AG08395 (cell line): ENCODE results near the gene AVPR1B.

Source experiments
- DNase-seq: peaks from one replicate; pipeline ENCODE4 v3.0.0; 2012; ENCODE audit warnings: mixed read lengths, low spot score

Gene AVPR1B, protein sequence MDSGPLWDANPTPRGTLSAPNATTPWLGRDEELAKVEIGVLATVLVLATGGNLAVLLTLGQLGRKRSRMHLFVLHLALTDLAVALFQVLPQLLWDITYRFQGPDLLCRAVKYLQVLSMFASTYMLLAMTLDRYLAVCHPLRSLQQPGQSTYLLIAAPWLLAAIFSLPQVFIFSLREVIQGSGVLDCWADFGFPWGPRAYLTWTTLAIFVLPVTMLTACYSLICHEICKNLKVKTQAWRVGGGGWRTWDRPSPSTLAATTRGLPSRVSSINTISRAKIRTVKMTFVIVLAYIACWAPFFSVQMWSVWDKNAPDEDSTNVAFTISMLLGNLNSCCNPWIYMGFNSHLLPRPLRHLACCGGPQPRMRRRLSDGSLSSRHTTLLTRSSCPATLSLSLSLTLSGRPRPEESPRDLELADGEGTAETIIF

DNA sequence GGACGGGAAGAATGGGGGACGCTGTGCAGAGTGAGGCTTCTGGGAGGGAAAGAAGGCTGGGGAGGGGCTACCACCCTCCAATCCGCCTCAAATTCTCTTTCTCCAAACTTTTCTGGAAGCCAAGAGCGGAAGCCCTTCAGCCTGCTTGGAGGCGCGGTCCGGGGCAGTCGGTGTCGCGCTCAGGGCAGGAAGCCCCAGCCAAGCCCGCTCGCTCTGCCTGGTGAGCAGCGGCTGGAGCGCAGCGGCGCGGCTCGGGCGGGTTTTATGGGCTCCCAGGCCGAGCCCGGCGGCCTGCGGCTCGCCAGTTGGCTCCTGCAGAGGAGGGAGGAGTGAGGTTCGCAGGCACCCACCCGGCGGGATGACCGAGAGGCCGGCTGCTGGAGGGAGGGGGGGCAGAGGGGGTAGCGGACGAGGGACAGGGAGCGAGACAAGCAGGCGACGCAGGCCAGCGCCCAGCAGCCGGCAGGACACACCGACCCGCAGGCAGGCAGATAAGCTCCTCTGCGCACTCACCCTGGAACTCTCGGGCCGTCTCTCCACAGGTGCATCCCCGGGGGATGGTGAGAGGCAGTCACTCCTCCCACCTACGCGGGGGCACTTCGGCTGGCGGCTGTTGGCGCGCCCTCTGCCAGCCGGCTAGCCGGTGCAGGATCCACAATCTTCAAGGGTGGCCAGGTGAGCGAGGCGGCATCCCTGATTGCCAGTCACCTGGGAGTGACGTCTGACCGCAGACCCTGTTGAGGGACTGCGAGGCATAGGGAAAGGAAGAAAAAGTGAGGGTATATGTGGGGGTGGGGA lies at the start of gene AVPR1B:
Gene AVPR1B, minus strand, starts transcription at position 238 of the 798 bp plus-strand sequence. CDS start 498 bp downstream, outside the sequence.
- peak; percentile 67 for DNase-seq

DNA sequence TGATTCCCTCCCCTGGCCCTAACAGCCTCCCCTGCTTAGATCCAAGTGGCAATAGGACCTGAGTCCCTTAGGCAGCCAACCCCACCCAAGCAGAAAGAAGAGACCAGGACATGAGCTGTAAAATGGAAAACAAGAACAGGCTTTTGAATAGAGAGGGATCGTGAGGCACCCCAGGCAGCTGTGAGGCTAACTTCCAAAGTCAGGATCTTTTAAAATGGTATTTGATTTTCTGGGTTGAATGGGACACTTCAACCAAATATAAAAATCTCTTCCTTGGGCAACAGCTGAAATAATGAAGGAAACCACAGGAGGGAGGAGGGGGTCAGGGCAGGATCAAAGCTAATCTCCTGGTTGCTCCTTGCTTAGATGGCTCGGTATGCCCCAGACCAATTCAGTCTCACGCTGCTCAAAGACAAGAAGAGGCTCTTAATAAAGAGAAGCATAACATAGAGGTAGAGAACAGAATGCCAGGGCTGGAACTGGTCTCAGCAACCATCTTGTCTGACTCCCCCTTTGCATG lies 28.6 kb upstream of the AVPR1B start:
- DNase-seq = no peak

DNA sequence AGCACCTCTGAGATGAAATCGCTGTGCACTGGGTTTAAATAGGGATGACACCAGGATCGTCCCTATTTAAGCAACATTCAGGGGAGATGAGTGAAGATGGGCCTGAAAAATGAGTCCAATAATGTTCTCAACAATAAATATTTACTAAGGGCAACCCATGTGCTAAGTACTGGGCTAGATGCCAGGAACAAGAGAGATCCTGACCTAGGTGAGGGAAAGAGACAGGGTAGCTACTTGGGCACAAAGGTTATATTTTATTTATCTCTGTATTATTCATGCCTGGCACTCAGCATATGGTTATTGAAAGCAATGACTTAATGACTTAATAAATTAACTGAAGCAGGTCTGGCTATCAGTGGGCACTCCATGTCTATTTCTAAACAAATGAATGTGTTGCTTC lies 27.4 kb upstream of the AVPR1B start:
- no peak for DNase-seq

DNA sequence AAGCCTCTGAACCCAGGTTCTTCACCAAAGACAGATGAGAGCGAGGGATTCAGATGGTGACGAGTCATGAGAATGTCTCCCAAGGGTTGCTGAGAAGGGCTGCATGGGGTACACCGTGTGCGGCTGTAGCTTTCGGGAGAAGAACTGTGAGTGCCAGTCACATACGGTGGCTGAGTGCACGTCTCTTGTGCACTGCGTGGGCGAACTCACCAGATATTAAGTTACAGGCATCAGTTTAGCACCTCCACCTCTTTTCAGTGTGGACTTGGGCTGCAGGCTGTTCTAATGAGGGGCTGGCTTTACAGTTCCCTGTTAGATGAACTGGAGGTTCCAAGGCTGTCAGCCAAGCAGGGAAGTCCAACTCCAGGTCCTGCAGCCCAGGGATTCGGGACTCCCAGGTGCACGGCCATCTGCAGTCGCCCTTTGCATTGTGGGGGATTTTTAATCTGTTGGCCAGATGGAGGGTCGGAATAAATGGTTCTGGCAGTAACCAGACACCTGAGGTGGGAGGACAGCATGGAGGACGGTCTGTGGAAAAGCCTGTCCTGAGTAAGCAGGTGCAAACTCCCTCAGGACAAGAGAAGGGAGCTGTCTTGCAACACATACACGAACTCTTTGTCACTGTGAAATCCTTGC lies 26.5 kb upstream of the AVPR1B start:
- DNase-seq = no peak

GRCh38 chr1:206142770-206143169 lies 25.6 kb upstream of the AVPR1B start:
- DNase-seq = no peak

DNA sequence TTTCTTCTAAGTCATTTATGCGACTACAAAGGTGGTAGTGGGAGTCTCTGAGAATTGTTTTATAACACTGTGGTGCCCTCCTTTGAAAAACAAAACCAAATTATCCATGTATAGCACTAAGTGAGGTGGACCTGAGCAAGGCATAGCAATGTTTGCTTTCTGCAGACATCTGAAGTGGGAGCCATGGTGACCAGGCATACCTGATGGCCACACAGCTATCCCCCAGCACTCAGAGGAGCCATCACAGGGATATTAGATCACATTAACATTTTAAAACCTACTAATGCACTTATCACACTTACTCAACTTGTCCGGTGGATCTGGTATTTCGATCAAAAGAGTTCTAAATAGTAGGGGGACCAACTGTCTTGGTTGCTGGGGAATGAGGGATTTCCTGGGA lies 24.8 kb upstream of the AVPR1B start:
- no peak for DNase-seq

DNA sequence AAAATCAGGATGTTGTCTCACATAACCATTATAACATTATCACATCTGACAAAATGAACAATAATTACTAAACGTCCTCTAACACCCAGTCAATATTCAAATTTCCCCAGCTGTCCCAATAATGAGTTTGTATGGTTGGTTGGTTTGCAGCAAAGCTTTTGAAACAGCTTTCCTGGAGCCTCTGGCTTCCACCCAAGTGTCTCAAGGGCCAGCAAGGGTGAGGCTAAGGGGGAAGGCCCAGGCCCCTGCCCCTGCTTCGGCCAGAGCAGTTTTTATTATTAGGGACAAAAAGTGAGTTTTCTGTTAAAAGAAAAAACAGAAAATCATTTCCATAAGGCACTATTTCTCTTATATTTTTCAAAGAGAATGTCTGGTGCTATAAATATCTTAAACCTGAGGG lies 19.1 kb upstream of the AVPR1B start:
- no peak for DNase-seq

- no peak for DNase-seq
Observed at GRCh38 chr1:206135248-206135647, 18.1 kb upstream of the AVPR1B start.

DNA sequence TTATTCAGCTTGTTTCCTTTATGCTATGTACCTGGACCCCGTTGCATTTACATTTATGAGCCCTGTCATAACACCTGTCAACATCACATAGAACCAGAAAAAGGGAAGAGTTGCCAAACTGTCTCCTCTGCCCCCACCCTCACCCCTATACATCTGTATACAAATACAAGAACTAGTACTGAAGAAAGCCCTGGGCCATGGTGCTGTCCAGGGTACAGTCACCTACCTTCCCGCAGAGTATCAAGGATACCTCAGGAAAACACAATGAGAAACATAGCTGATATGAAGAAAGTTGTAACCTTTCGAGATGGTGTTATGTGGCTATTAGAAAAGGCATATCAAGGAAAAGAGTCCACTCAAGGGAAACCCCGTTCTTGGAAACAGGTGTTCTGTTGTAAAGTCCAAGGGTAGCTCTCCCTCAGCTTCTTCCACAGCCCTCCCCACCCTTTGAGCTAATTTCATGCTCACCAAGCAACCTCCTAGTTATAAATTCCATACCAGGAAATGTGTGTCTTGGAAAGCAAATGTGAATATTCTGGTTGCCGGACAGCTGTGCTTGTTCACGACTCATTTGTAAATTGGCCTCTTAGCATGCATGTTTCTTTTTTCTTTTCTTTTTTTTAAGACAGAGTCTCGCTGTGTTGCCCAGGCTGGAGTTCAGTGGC lies 16.7 kb upstream of the AVPR1B start:
- no peak for DNase-seq

- DNase-seq = no peak
Observed at GRCh38 chr1:206131037-206131436, 13.8 kb upstream of the AVPR1B start.

DNA sequence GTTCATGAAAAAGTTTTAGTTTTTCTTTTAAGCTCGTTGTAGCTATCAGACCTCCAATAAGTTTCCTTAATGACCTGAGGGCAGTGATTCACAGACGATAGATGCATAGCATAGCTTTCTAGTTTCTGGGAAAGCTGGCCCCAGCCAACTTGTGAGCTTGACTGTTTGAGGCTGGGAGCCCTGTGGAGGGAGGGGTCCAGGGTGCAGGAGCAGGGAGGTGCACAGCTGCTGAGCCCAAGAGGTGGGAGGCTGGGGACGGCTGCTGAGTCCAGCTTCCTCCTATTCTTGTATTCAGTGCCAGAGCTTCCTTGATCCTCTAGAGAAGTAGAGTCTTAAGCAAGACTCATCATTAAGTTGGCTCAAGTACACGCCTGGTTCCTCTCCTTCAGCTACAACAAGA lies 11.0 kb upstream of the AVPR1B start:
- DNase-seq = no peak

GRCh38 chr1:206127336-206127735 lies 10.1 kb upstream of the AVPR1B start:
- DNase-seq = no peak

GRCh38 chr1:206125346-206125745 lies 8.2 kb upstream of the AVPR1B start:
- DNase-seq = no peak

GRCh38 chr1:206122686-206123085 lies 5.5 kb upstream of the AVPR1B start:
- no peak for DNase-seq

DNA sequence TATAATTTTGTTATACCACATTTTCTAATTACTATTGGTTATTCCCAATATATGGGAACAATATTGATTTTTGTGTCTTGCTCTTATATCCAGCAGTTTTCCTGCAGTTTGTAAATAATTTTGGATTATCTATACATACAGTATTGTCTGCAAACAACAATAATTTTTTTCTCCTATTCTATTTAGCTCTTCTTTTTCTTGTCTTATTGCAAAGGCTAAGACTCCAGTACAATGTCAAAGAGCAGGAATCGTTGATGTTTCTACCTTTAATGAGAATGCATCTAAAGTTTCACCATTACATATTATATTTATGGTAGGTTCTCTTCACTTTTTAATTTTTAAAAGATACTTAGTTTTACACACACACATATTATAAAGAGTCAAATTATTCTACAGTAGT lies 4.1 kb upstream of the AVPR1B start:
- no peak for DNase-seq

GRCh38 chr1:206120406-206120805 lies 3.2 kb upstream of the AVPR1B start:
- no peak for DNase-seq

GRCh38 chr1:206116873-206117150 lies 376 bp downstream of the AVPR1B start:
- DNase-seq = no peak

DNA sequence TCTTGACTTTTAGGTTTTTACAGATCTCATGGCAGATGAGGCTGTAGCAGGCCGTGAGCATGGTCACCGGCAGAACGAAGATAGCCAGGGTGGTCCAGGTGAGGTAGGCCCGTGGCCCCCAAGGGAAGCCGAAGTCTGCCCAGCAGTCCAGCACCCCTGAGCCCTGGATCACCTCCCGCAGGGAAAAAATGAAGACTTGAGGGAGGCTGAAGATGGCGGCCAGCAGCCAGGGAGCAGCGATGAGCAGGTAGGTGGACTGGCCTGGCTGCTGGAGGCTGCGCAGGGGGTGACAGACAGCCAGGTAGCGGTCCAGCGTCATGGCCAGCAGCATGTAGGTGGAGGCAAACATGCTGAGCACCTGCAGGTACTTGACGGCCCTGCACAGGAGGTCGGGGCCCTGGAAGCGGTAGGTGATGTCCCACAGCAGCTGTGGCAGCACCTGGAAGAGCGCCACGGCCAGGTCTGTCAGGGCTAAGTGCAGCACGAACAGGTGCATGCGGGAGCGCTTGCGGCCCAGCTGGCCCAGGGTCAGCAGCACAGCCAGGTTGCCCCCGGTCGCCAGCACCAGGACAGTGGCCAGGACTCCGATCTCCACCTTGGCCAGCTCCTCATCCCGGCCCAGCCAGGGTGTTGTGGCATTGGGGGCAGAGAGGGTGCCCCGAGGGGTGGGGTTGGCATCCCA lies 856 bp downstream of the AVPR1B start:
- DNase-seq = no peak

GRCh38 chr1:206115791-206116190 lies 1.4 kb downstream of the AVPR1B start:
- DNase-seq = no peak

GRCh38 chr1:206114692-206115640 lies 2.2 kb downstream of the AVPR1B start:
- DNase-seq = no peak
